ACC112 (cell line): ENCODE measurements around the gene ADGRG1.

ENCODE experiments used
- H2AFZ ChIP-seq: fragments of 200-600 bp; sonication (generic); one replicate; pipeline ENCODE4 v1.6.0; 2017; ENCODE audit warnings: antibody characterized with exemption, low read length; ENCODE audit not compliant: unreplicated experiment
- H3K27ac ChIP-seq: fragments of 200-600 bp; sonication (generic); 2 replicates; pipeline ENCODE4 v1.5.1; 2014; ENCODE audit warnings: low read depth, mild to moderate bottlenecking, antibody characterized with exemption, low read length, moderate library complexity
- H3K27me3 ChIP-seq: fragments of 200-600 bp; sonication (generic); 2 replicates; pipeline ENCODE4 v1.6.1; 2014; ENCODE audit warnings: mild to moderate bottlenecking, antibody characterized with exemption, low read length, moderate library complexity, mixed read lengths; ENCODE audit not compliant: insufficient read depth
- H3K36me3 ChIP-seq: fragments of 200-600 bp; sonication (generic); 2 replicates; pipeline ENCODE4 v1.6.1; 2016; ENCODE audit warnings: mild to moderate bottlenecking, antibody characterized with exemption, low read length, moderate library complexity, mixed read lengths; ENCODE audit not compliant: insufficient read depth
- H3K4me1 ChIP-seq: fragments of 200-600 bp; sonication (generic); one replicate; pipeline ENCODE4 v1.6.1; 2016; ENCODE audit warnings: low read length, mixed read lengths; ENCODE audit not compliant: insufficient read depth, unreplicated experiment, control insufficient read depth
- H3K4me3 ChIP-seq: fragments of 200-600 bp; sonication (generic); 2 replicates; pipeline ENCODE4 v1.5.1; 2014; ENCODE audit warnings: mild to moderate bottlenecking, low read depth, low read length
- H3K79me2 ChIP-seq: fragments of 200-600 bp; sonication (generic); one replicate; pipeline ENCODE4 v1.6.0; 2016; ENCODE audit warnings: low read length; ENCODE audit not compliant: control insufficient read depth, unreplicated experiment, insufficient read depth

The ADGRG1 gene

GRCh38 chr16:57699899-57700298 lies 71.5 kb downstream of the ADGRG1 start:
- Histone ChIP-seq H2AFZ (no peak overlapping the region), H3K79me2 (no peaks in the 10 kb centered on the region), H3K36me3 (no peaks in the 10 kb centered on the region), H3K27ac (no peak overlapping the region), H3K27me3 (no peaks in the 10 kb centered on the region), H3K4me1 (no peaks in the 10 kb centered on the region), H3K4me3 (no peak overlapping the region)

- peaks cover 5% of the 10 kb centered on the region for H3K27me3 ChIP-seq
- H3K36me3 ChIP-seq = no peaks in the 10 kb centered on the region
- H3K4me3 ChIP-seq = no peak overlapping the region
- H3K79me2 ChIP-seq = no peaks in the 10 kb centered on the region
- H3K4me1 ChIP-seq = no peaks in the 10 kb centered on the region
- no peak overlapping the region for H3K27ac ChIP-seq
- H2AFZ ChIP-seq = no peak overlapping the region
These were observed 72.5 kb downstream of the ADGRG1 start for GRCh38 chr16:57700781-57701551.

GRCh38 chr16:57701759-57702371 lies 73.4 kb downstream of the ADGRG1 start:
- Histone ChIP-seq H3K79me2 (no peaks in the 10 kb centered on the region), H3K4me3 (no peak overlapping the region), H3K27ac (no peak overlapping the region), H3K27me3 (peaks cover 6% of the 10 kb centered on the region), H2AFZ (no peak overlapping the region), H3K4me1 (no peaks in the 10 kb centered on the region), H3K36me3 (no peaks in the 10 kb centered on the region)

GRCh38 chr16:57703416-57704010 lies 75.1 kb downstream of the ADGRG1 start:
- Histone ChIP-seq H3K27ac (no peak overlapping the region), H3K4me1 (no peaks in the 10 kb centered on the region), H3K79me2 (no peaks in the 10 kb centered on the region), H3K36me3 (no peaks in the 10 kb centered on the region), H2AFZ (no peak overlapping the region), H3K27me3 (peaks cover 22% of the 10 kb centered on the region), H3K4me3 (no peak overlapping the region)

GRCh38 chr16:57704011-57704904 lies 75.8 kb downstream of the ADGRG1 start:
- Histone ChIP-seq H3K36me3 (no peaks in the 10 kb centered on the region), H2AFZ (no peak overlapping the region), H3K27me3 (peaks cover 26% of the 10 kb centered on the region), H3K4me1 (no peaks in the 10 kb centered on the region), H3K79me2 (no peaks in the 10 kb centered on the region), H3K27ac (no peak overlapping the region), H3K4me3 (no peak overlapping the region)

GRCh38 chr16:57704905-57705852 lies 76.7 kb downstream of the ADGRG1 start:
- H2AFZ ChIP-seq = no peak overlapping the region
- no peaks in the 10 kb centered on the region for H3K36me3 ChIP-seq
- H3K4me1 ChIP-seq = no peaks in the 10 kb centered on the region
- no peak overlapping the region for H3K4me3 ChIP-seq
- no peak overlapping the region for H3K27ac ChIP-seq
- H3K79me2 ChIP-seq = no peaks in the 10 kb centered on the region
- peaks cover 35% of the 10 kb centered on the region for H3K27me3 ChIP-seq

GRCh38 chr16:57706717-57707116 lies 78.3 kb downstream of the ADGRG1 start:
- Histone ChIP-seq H3K36me3 (no peaks in the 10 kb centered on the region), H3K4me1 (no peaks in the 10 kb centered on the region), H2AFZ (no peak overlapping the region), H3K27ac (no peak overlapping the region), H3K27me3 (peaks cover 43% of the 10 kb centered on the region), H3K79me2 (no peaks in the 10 kb centered on the region), H3K4me3 (no peak overlapping the region)

- Histone ChIP-seq H3K4me1 (no peaks in the 10 kb centered on the region), H3K79me2 (no peaks in the 10 kb centered on the region), H3K27ac (no peak overlapping the region), H3K27me3 (peaks cover 43% of the 10 kb centered on the region), H3K36me3 (no peaks in the 10 kb centered on the region), H3K4me3 (no peak overlapping the region), H2AFZ (no peak overlapping the region)
These were observed 78.9 kb downstream of the ADGRG1 start for GRCh38 chr16:57707331-57707730.

GRCh38 chr16:57708168-57708567 lies 79.7 kb downstream of the ADGRG1 start:
- Histone ChIP-seq H2AFZ (no peak overlapping the region), H3K4me3 (no peak overlapping the region), H3K79me2 (no peaks in the 10 kb centered on the region), H3K36me3 (no peaks in the 10 kb centered on the region), H3K27ac (no peak overlapping the region), H3K4me1 (no peaks in the 10 kb centered on the region), H3K27me3 (peaks cover 48% of the 10 kb centered on the region)
